ENCODE data around the gene PSME1. TPM values are rescaled to one million over a fixed set of nuclear protein-coding genes. Genes with fewer than 3 reads are reported as not detected.

The PSME1 gene
- polyA plus RNA-seq, 1 donor from 2014 or later: 55.8 TPM

GRCh38 chr14:24160499-24160849, 24.5 kb downstream of the PSME1 start:
- H4K20me1 ChIP-seq (ENCODE audit: insufficient read depth): no peaks in the 10 kb centered on the region
- H3K9me3 ChIP-seq (ENCODE audit: low read length): no peaks in the 10 kb centered on the region
- H3K36me3 ChIP-seq (ENCODE audit: insufficient read depth, low read length): no peaks in the 10 kb centered on the region
- H3F3A ChIP-seq (ENCODE audit: insufficient read depth, low read length, poor library complexity, severe bottlenecking): no peaks in the 10 kb centered on the region
- no peak overlapping the region for H3K4me2 ChIP-seq (ENCODE audit: low read length)
- H2AFZ ChIP-seq (ENCODE audit: low read depth, low read length): no peak overlapping the region
- TF ChIP-seq CTCF (IDR thresholded peaks at IDR 0.05; ENCODE audit: poor library complexity, severe bottlenecking): no peak
- no peak for TF ChIP-seq REST (IDR thresholded peaks at IDR 0.05; ENCODE audit: borderline replicate concordance)
- no peak for TF ChIP-seq EP300 (conservative IDR thresholded peaks at IDR 0.05; ENCODE audit: poor library complexity, severe bottlenecking)
- no peak for TF ChIP-seq EZH2 (IDR thresholded peaks at IDR 0.05; ENCODE audit: borderline replicate concordance, insufficient read depth, low read length, poor library complexity, severe bottlenecking)
- no peak for TF ChIP-seq SMC3 (conservative IDR thresholded peaks at IDR 0.05; ENCODE audit: poor library complexity)
- no peak overlapping the region for H3K27ac ChIP-seq (ENCODE audit: low read length)
- no peak overlapping the region for H3K4me3 ChIP-seq (ENCODE audit: low read length)
- H3K9ac ChIP-seq (ENCODE audit: low read length): peak overlapping the region; percentile 34
- no peaks in the 10 kb centered on the region for H3K27me3 ChIP-seq (ENCODE audit: insufficient read depth, low read depth, low read length)
- H3K79me2 ChIP-seq (replicated peaks; ENCODE audit: insufficient read depth, low read length): no peaks in the 10 kb centered on the region
- H3K9me2 ChIP-seq (ENCODE audit: insufficient read depth, low read length): no peaks in the 10 kb centered on the region

- no peaks in the 10 kb centered on the region for H3K79me2 ChIP-seq (replicated peaks; ENCODE audit: insufficient read depth, low read length)
- H3K9ac ChIP-seq (ENCODE audit: low read length): peak within 1 kb of the TSS; percentile 34
- H3K27ac ChIP-seq (ENCODE audit: low read length): no peak within 1 kb of the TSS
- no peak within 1 kb of the TSS for H2AFZ ChIP-seq (ENCODE audit: low read depth, low read length)
- no peaks in the 10 kb centered on the region for H3K9me2 ChIP-seq (ENCODE audit: insufficient read depth, low read length)
- TF ChIP-seq MXI1 (conservative IDR thresholded peaks at IDR 0.05; ENCODE audit: poor library complexity, severe bottlenecking) (peak; percentile 53), EZH2 (IDR thresholded peaks at IDR 0.05; ENCODE audit: borderline replicate concordance, insufficient read depth, low read length, poor library complexity, severe bottlenecking) (no peak), EP300 (conservative IDR thresholded peaks at IDR 0.05; ENCODE audit: poor library complexity, severe bottlenecking) (peak; percentile 43), SMC3 (conservative IDR thresholded peaks at IDR 0.05; ENCODE audit: poor library complexity) (peak; percentile 92), RAD21 (conservative IDR thresholded peaks at IDR 0.05) (peak; percentile 83), REST (IDR thresholded peaks at IDR 0.05; ENCODE audit: borderline replicate concordance) (no peak), CTCF (IDR thresholded peaks at IDR 0.05; ENCODE audit: poor library complexity, severe bottlenecking) (peak; percentile 97), POLR2AphosphoS5 (IDR thresholded peaks at IDR 0.05) (no peak), TAF1 (IDR thresholded peaks at IDR 0.05; ENCODE audit: low read depth) (no peak)
- no peaks in the 10 kb centered on the region for H3K9me3 ChIP-seq (ENCODE audit: low read length)
- no peaks in the 10 kb centered on the region for H3K27me3 ChIP-seq (ENCODE audit: insufficient read depth, low read depth, low read length)
- H3K4me2 ChIP-seq (ENCODE audit: low read length): no peak within 1 kb of the TSS
- H3K4me3 ChIP-seq (ENCODE audit: low read length): no peak within 1 kb of the TSS
- no peaks in the 10 kb centered on the region for H4K20me1 ChIP-seq (ENCODE audit: insufficient read depth)
- no peaks in the 10 kb centered on the region for H3F3A ChIP-seq (ENCODE audit: insufficient read depth, low read length, poor library complexity, severe bottlenecking)
- no peaks in the 10 kb centered on the region for H3K36me3 ChIP-seq (ENCODE audit: insufficient read depth, low read length)
Observed at GRCh38 chr14:24160850-24161804, 25.1 kb downstream of the PSME1 start, which contains the start of gene IRF9. Gene IRF9 (plus strand): TSS chr14:24161265. CDS start chr14:24162145, 880 bp downstream.

Data from neural cell (in vitro differentiated cells).